Sigmoid colon (tissue), 7 donors: Measurements from ENCODE around the gene CHST1. TPM values are rescaled to one million over a fixed set of nuclear protein-coding genes. Genes with fewer than 3 reads are reported as not detected.

Source experiments
- DNase-seq: peaks from one replicate; pipeline ENCODE4 v3.0.0-alpha.2; 2019
- H3K27ac ChIP-seq, 4 donors: fragments of 200-600 bp; sonication (generic); one replicate each; pipeline ENCODE4 v1.5.1; 2016 to 2019; ENCODE audit warnings: mild to moderate bottlenecking in 1 of 4
- H3K27me3 ChIP-seq, 3 donors: fragments of 200-600 bp; sonication (generic); one replicate each; pipeline ENCODE4 v1.5.1; 2019; ENCODE audit warnings: mild to moderate bottlenecking in 1 of 3
- H3K36me3 ChIP-seq, 4 donors: fragments of 200-600 bp; sonication (generic); one replicate each; pipeline ENCODE4 v1.5.1; 2016 to 2019
- H3K4me1 ChIP-seq, 4 donors: fragments of 200-600 bp; sonication (generic); one replicate each; pipeline ENCODE4 v1.5.1; 2017 to 2019
- H3K4me3 ChIP-seq, 4 donors: fragments of 200-600 bp; sonication (generic); one replicate each; pipeline ENCODE4 v1.5.1; 2017 to 2019; ENCODE audit warnings: mild to moderate bottlenecking in 2 of 4, moderate library complexity in 1 of 4
- H3K9me3 ChIP-seq, 4 donors: fragments of 200-600 bp in 3 of 4; sonication (generic) in 3 of 4; one replicate each; pipeline versions ENCODE4 v1.5.1 to v1.6.1; 2013 to 2019
- EP300 ChIP-seq, 4 donors: sonication (generic); formaldehyde crosslinking; IDR thresholded peaks; one replicate each; pipeline ENCODE4 v1.6.1; 2017; ENCODE audit warnings: antibody characterized with exemption in 4 of 4
- POLR2A ChIP-seq, 2 donors: fragments of 450-650 bp; IDR thresholded peaks; one replicate each; pipeline ENCODE4 v1.6.1; 2016; ENCODE audit warnings: antibody characterized with exemption in 2 of 2, mild to moderate bottlenecking in 2 of 2, moderate library complexity in 2 of 2
- POLR2AphosphoS5 ChIP-seq, 4 donors: sonication (generic); formaldehyde crosslinking; IDR thresholded peaks; one replicate each; pipeline ENCODE4 v1.6.1; 2017; ENCODE audit warnings: antibody characterized with exemption in 4 of 4
- WGBS, 2 donors: extraction: QIAGEN DNeasy Blood & Tissue Kit; methylation state at CpG; one replicate each; pipeline ENCODE4 v1.1.7; 2013; 5-methylcytosine and 5-hydroxymethylcytosine counted together
- intact Hi-C: fragments of 100-400 bp; cut with DNase I; formaldehyde crosslinking; loops from one replicate; pipeline ENCODE4 v1.15.1; 2023
- polyA plus RNA-seq, 3 donors: library from polyadenylated mRNA; stranded (reverse); fragments of 200-250 nt; gene quantifications; one replicate each; pipeline ENCODE4 v1.2.3, GENCODE V29; 2013
- total RNA-seq, 4 donors: library from RNA; depleted of rRNA; stranded (reverse); fragments of >200 nt; gene quantifications; one replicate each; pipeline ENCODE4 v1.1.0, GENCODE V29; 2016
- TF ChIP-seq, protein P1 (sequence below), 4 experiments: fragments of 450-650 bp in 3 of 4; fragments of 200-600 bp in 1 of 4; IDR thresholded peaks; one replicate each; pipeline ENCODE4 v1.5.1; 2016 to 2019; ENCODE audit warnings: antibody characterized with exemption in 4 of 4, mild to moderate bottlenecking in 3 of 4, moderate library complexity in 2 of 4
- donor health status: healthy with polysubstance abuse.
- donor health status: Bipolar disorder and iron deficiency.
- donor health status: healthy.

CHST1 gene
- total and polyA plus RNA-seq, 7 donors = 0.23 to 1.5 (median 1.2) TPM

DNA sequence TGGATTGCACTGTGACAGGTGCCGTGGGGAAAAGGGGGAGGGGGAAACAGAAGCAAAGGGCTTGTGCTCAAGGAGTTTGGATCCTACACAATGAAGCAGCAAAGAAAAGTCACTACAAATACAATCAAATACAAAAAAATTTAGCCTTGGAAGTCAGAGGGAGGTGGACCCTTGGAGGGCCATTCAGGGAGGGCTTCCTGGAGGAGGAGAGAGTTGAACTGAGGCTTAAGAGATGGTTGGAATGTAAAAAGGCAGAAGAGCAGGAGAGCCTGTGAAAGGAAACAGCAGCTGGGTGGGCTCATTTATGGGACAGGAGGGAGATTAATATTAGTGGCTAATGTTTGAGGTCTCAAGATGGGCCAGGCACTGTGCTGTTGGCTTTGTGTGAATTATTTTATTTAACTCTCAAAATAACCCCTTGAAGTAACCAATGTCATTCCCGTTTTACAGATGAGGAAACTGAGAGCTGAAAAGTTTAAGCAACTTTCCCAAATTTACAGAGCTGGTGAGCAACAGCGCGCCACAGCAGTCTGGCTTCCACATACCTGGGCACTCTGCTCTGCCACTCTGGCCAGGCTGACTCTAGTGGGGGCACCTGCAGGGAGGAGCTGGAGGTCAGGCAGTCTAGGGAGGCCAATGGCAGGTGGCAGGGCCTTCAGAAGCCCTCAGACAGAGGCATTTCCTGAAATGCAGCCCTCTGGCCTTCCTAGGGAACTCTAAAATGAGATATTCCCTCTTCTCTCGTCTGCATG lies 2.7 kb upstream of the CHST1 start:
- DNase-seq = no peak
- H3K4me1 ChIP-seq = peaks cover 0 to 25% (median 22%) of the 10 kb centered on the region in 4 donors
- intact Hi-C loops = no loop called here

DNA sequence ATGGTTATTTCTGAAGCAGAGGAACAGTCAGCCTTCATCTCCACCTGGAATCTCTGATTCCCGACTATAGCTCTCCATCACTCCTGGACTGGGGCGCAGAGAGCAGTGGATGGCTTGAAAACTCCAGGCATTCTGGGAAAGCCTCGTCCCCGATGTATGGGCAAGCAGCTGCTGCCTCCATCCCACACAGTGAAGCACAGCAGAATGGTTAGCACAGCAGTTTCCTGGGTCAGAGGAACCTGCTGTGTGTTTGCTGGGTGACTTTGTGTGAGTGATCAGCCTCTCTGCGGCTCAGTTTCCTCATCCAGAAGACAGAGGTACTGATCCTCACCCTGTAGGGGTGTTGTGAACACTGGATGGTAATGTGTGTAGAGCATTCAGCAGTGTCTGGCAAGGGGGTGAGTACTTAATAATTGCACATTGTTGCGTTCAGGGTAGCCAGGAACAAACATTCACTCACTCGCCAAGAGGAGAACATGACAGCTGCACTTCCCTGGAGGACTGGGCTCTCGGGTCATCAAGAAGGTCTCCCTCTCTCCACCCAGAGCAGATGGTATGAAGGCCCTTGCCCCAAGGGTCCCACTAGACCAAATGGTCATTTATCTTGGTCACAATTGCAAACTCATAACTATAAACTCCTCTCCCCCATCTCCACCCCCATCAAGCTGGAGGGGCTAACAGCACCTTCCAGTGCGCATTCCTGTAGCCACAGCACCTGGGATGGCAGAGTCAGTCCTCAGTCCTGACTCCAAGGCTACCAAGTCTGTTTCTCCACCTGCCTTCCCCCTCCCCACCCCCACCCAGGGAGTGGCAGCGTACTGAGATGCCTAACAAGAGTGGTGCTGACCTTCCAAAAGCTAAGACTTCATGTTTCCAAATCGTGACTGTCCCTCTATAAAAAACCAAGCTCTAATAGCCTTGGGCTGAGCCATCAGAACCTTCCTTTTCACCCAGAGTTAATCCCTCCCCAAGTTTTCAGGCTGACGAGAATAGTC lies 1.5 kb upstream of the CHST1 start:
- no peaks in the 10 kb centered on the region for H3K36me3 ChIP-seq
- DNase-seq = peak; percentile 21
- peaks cover 0 to 25% (median 22%) of the 10 kb centered on the region in 4 donors for H3K4me1 ChIP-seq
- no peak overlapping the region for H3K4me3 ChIP-seq
- WGBS, 2 donors = 41 to 69% methylated on average over 12 of the region's 12 CpGs
- TF ChIP-seq POLR2A (IDR thresholded peaks at IDR 0.05) (no peak), POLR2AphosphoS5 (IDR thresholded peaks at IDR 0.05) (no peak)
- TF ChIP-seq, protein P1, sequence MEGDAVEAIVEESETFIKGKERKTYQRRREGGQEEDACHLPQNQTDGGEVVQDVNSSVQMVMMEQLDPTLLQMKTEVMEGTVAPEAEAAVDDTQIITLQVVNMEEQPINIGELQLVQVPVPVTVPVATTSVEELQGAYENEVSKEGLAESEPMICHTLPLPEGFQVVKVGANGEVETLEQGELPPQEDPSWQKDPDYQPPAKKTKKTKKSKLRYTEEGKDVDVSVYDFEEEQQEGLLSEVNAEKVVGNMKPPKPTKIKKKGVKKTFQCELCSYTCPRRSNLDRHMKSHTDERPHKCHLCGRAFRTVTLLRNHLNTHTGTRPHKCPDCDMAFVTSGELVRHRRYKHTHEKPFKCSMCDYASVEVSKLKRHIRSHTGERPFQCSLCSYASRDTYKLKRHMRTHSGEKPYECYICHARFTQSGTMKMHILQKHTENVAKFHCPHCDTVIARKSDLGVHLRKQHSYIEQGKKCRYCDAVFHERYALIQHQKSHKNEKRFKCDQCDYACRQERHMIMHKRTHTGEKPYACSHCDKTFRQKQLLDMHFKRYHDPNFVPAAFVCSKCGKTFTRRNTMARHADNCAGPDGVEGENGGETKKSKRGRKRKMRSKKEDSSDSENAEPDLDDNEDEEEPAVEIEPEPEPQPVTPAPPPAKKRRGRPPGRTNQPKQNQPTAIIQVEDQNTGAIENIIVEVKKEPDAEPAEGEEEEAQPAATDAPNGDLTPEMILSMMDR (IDR thresholded peaks at IDR 0.05) = no peak
- no peak overlapping the region for H3K27ac ChIP-seq
- peaks cover 8 to 30% (median 12%) of the 10 kb centered on the region in 3 donors for H3K27me3 ChIP-seq
- intact Hi-C loops = no loop called here
- no peaks in the 10 kb centered on the region for H3K9me3 ChIP-seq

More for the DNA sequence above, 2.7 kb upstream of the CHST1 start:
- Histone ChIP-seq H3K36me3 (no peaks in the 10 kb centered on the region), H3K9me3 (no peaks in the 10 kb centered on the region), H3K4me3 (no peak overlapping the region), H3K27me3 (peaks cover under 1 to 18% (median 3%) of the 10 kb centered on the region in 3 donors), H3K27ac (no peak overlapping the region)
- TF ChIP-seq POLR2A (IDR thresholded peaks at IDR 0.05) = no peak
- no peak for TF ChIP-seq POLR2AphosphoS5 (IDR thresholded peaks at IDR 0.05)
- TF ChIP-seq, protein P1 (IDR thresholded peaks at IDR 0.05) = no peak
- TF ChIP-seq EP300 (IDR thresholded peaks at IDR 0.05) = no peak
- 81 to 84% methylated on average over 5 of the region's 5 CpGs for WGBS, 2 donors

DNA sequence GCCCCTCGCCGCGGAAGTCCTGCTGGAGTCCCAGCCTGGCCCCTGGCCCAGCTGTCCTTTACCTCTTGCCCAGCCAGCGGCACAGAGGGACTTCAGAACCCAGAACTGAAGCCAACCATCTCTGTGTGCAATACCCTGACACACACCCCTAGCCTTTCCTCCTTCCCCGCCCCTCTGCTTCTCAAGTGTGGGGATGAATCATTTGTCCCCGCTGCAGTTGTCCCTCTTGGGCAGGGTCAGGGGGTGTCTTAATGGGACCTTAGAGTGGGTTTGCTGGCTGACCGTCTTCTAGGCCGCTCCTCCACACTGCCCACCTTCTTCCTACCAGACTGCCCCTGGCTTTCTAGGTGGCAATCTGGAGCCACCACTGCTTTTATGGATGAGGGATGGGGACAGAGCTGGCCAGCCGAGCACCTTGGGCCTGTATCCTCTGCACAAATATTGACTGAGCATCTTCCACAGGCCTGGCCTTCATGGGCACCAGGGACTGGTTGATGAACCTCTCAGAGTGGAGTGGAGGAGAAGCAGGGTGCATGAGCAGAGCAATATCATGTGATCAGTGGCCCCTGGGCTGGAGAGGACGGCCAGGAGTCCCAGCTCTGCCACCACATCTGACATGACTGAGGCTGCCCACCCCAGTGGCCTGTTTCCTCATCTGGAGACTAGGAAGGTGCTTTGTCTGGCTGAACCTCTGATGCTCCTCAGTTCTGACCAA lies 668 bp upstream of the CHST1 start:
- no peaks in the 10 kb centered on the region for H3K36me3 ChIP-seq
- H3K27ac ChIP-seq = peak overlapping the region in 3 of 4 donors; percentile 43 to 50 (median 48)
- peaks cover 0 to 25% (median 22%) of the 10 kb centered on the region in 4 donors for H3K4me1 ChIP-seq
- no peaks in the 10 kb centered on the region for H3K9me3 ChIP-seq
- WGBS, 2 donors = 18 to 34% methylated on average over 10 of the region's 10 CpGs
- DNase-seq = peak; percentile 74
- peak overlapping the region; percentile 21 to 73 (median 62) for H3K4me3 ChIP-seq
- intact Hi-C loops = no loop called here
- H3K27me3 ChIP-seq = peaks cover 17 to 38% (median 21%) of the 10 kb centered on the region in 3 donors
- TF ChIP-seq, protein P1 (IDR thresholded peaks at IDR 0.05) = no peak
- TF ChIP-seq POLR2AphosphoS5 (IDR thresholded peaks at IDR 0.05) (no peak), POLR2A (IDR thresholded peaks at IDR 0.05) (no peak), EP300 (IDR thresholded peaks at IDR 0.05) (no peak)

DNA sequence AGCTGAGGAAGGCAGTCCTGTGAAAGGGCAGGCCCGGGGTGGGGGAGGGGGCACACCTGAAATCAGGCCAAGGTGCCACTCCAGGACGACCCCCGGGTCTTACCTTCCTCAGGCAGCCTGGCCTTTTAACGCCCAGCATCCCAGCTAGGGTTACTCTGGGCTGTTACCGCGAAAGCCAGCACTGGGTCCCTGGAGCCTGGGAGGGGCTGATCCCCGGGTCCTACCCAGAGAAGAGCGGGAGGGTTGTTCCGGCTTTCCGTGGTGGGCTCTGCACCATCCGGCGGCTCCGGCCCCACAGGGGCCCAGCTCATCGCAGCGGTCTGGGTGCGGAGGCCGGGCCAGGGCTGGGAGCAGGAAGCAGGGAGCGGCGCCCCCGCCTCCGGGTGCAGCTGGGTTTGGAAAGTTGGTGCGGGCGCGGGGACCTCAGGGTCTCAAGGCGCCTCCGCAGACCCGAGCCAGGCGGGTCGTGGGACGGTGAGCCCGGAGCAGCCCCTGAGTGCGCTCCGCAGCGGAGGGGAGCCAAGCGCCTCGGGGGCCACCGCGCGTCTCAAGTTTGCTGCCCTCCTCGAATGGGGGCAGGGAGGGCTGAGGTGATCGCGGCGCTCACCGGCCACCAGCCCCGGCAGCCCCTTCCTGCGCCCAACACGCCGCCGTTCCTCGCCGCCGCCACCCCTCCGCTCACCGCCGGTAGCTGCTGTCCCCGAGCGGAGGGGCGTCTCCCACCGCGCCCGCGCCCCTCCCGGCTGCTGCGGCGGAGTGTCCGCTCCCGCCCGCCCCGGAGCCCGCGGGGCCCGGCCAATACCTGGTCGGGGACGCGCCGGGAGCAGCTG lies 831 bp downstream of the CHST1 start:
- DNase-seq = peak; percentile 64
- Histone ChIP-seq H3K27me3 (peaks cover 27 to 53% (median 36%) of the 10 kb centered on the region in 3 donors), H3K9me3 (no peaks in the 10 kb centered on the region), H3K4me1 (peaks cover 0 to 25% (median 22%) of the 10 kb centered on the region in 4 donors), H3K4me3 (peak overlapping the region; percentile 44 to 73 (median 62)), H3K36me3 (no peaks in the 10 kb centered on the region), H3K27ac (peak overlapping the region in 3 of 4 donors; percentile 48 to 55 (median 52))
- WGBS, 2 donors = 1% methylated on average over 76 of the region's 76 CpGs
- intact Hi-C loops = no loop called here
- TF ChIP-seq, protein P1 (IDR thresholded peaks at IDR 0.05) = no peak
- no peak for TF ChIP-seq POLR2AphosphoS5 (IDR thresholded peaks at IDR 0.05)
- no peak for TF ChIP-seq POLR2A (IDR thresholded peaks at IDR 0.05)
- TF ChIP-seq EP300 (IDR thresholded peaks at IDR 0.05) = no peak
